Keratinocyte (primary cell): ENCODE measurements around the gene ARHGEF2. TPM values are rescaled to one million over a fixed set of nuclear protein-coding genes. Genes with fewer than 3 reads are reported as not detected.

Experiments
- DNase-seq: peaks from one replicate; pipeline ENCODE4 v3.0.0-alpha.2; 2011; ENCODE audit warnings: low read depth, missing footprints, low spot score
- FAIRE-seq: peaks from 2 replicates; lab custom pipeline; 2011; peaks lifted over from hg19 to GRCh38; lab: Jason Lieb, UNC
- H2AFZ ChIP-seq: 2 replicates; pipeline ENCODE4 v1.6.0; 2012; ENCODE audit warnings: low read length, control low read depth, inconsistent platforms; ENCODE audit not compliant: control insufficient read depth
- H3K27ac ChIP-seq: 2 replicates; pipeline ENCODE4 v1.5.1; 2011; ENCODE audit warnings: low read length; ENCODE audit not compliant: control insufficient read depth, insufficient read depth
- H3K27me3 ChIP-seq: 3 replicates; pipeline ENCODE4 v1.6.0; 2011; ENCODE audit warnings: low read length; ENCODE audit not compliant: control insufficient read depth, insufficient read depth; ENCODE audit errors: extremely low read depth
- H3K36me3 ChIP-seq, 2 experiments: 2 replicates in 1 of 2; 3 replicates in 1 of 2; pipeline ENCODE4 v1.5.1; 2011; ENCODE audit warnings: low read length in 2 of 2, mild to moderate bottlenecking in 1 of 2; ENCODE audit not compliant: control insufficient read depth in 2 of 2, insufficient read depth in 2 of 2; ENCODE audit errors: extremely low read depth in 1 of 2
- H3K4me1 ChIP-seq: 3 replicates; pipeline ENCODE4 v1.5.1; 2011; ENCODE audit warnings: low read length; ENCODE audit not compliant: control insufficient read depth, insufficient read depth; ENCODE audit errors: extremely low read depth
- H3K4me2 ChIP-seq: 3 replicates; pipeline ENCODE4 v1.6.0; 2011; ENCODE audit warnings: low read depth, low read length; ENCODE audit not compliant: control insufficient read depth, insufficient read depth; ENCODE audit errors: extremely low read depth
- H3K4me3 ChIP-seq, 3 experiments: fragments of 200-600 bp in 1 of 3; sonication (generic) in 1 of 3; 2 replicates in 2 of 3; 3 replicates in 1 of 3; pipeline ENCODE4 v1.5.1; 2011 to 2016; ENCODE audit warnings: low read length in 3 of 3, mild to moderate bottlenecking in 3 of 3, control low read depth in 2 of 3, inconsistent platforms in 1 of 3, low read depth in 1 of 3, mixed read lengths in 1 of 3, mixed run types in 1 of 3, moderate library complexity in 1 of 3; ENCODE audit not compliant: control insufficient read depth in 2 of 3, insufficient read depth in 2 of 3; ENCODE audit errors: extremely low read depth in 1 of 3
- H3K79me2 ChIP-seq: 2 replicates; pipeline ENCODE4 v1.6.0; 2012; ENCODE audit warnings: low read length; ENCODE audit not compliant: control insufficient read depth, insufficient read depth
- H3K9ac ChIP-seq: 3 replicates; pipeline ENCODE4 v1.6.0; 2011; ENCODE audit warnings: low read length; ENCODE audit not compliant: control insufficient read depth, insufficient read depth; ENCODE audit errors: extremely low read depth
- H3K9me1 ChIP-seq: 3 replicates; pipeline ENCODE4 v1.6.0; 2011; ENCODE audit warnings: low read length; ENCODE audit not compliant: control insufficient read depth, insufficient read depth; ENCODE audit errors: extremely low read depth
- H3K9me3 ChIP-seq: 2 replicates; pipeline ENCODE4 v1.5.1; 2012; ENCODE audit warnings: low read depth, low read length; ENCODE audit not compliant: control insufficient read depth
- H4K20me1 ChIP-seq: 3 replicates; pipeline ENCODE4 v1.6.0; 2011; ENCODE audit warnings: low read length; ENCODE audit not compliant: control insufficient read depth, insufficient read depth; ENCODE audit errors: extremely low read depth
- EZH2 ChIP-seq: IDR thresholded peaks from one replicate; pipeline ENCODE4 v1.6.1; 2012; ENCODE audit warnings: inconsistent platforms, mild to moderate bottlenecking, low read length, moderate library complexity
- dilution Hi-C: fragments of 300-500 bp; cut with MboI; formaldehyde crosslinking; loops from one replicate; pipeline ENCODE4 v1.7.0; 2020; ENCODE audit warnings: low sequenced_read_pairs; ENCODE audit not compliant: extremely low pct_ligation_motif_present
- polyA plus RNA-seq, 5 experiments: library from polyadenylated mRNA; depleted of rRNA in 3 of 5; stranded (reverse) in 3 of 5; stranded (forward) in 1 of 5; unstranded in 1 of 5; fragments of >200 nt; gene quantifications; 1 replicate in 1 of 5; 2 replicates in 3 of 5; 3 replicates in 1 of 5; pipeline versions ENCODE4 v1.2.1 to v1.2.3, GENCODE V29; 2011 to 2012; ENCODE audit warnings: missing spikeins in 2 of 5, low read depth in 1 of 5, low replicate concordance in 1 of 5
- TF ChIP-seq, protein P1 (sequence below), 3 experiments: IDR thresholded peaks in 1 of 3; conservative IDR thresholded peaks in 1 of 3; optimal IDR thresholded peaks in 1 of 3; 2 replicates in 2 of 3; 3 replicates in 1 of 3; pipeline versions ENCODE3 to v1.5.1; 2011; ENCODE audit warnings: low read length in 3 of 3, mild to moderate bottlenecking in 3 of 3, moderate library complexity in 2 of 3, control low read depth in 1 of 3, inconsistent platforms in 1 of 3; ENCODE audit not compliant: insufficient read depth in 2 of 3; ENCODE audit errors: extremely low read depth in 1 of 3

The ARHGEF2 gene
- polyA plus RNA-seq, 1 donor (not counting 4 experiments of a cell fraction or from before 2014, with no cell fraction given) = 38.7 TPM

GRCh38 chr1:155976062-155976912, 2.1 kb downstream of the ARHGEF2 start:
- DNase-seq = no peak
- H3K4me2 ChIP-seq = peak overlapping the region; percentile 92
- H4K20me1 ChIP-seq = peaks cover 32% of the 10 kb centered on the region
- peaks cover 78% of the 10 kb centered on the region for H3K79me2 ChIP-seq
- peaks cover 8% of the 10 kb centered on the region for H3K9me1 ChIP-seq
- dilution Hi-C loops = no loop called here
- H2AFZ ChIP-seq = no peak overlapping the region
- H3K9me3 ChIP-seq = no peaks in the 10 kb centered on the region
- H3K27me3 ChIP-seq = no peaks in the 10 kb centered on the region
- peaks cover 60% of the 10 kb centered on the region for H3K4me1 ChIP-seq
- H3K36me3 ChIP-seq = peaks cover 4 to 10% of the 10 kb centered on the region in 2 experiments
- peak overlapping the region; percentile 87 for H3K27ac ChIP-seq
- FAIRE-seq = no peak
- TF ChIP-seq, protein P1, sequence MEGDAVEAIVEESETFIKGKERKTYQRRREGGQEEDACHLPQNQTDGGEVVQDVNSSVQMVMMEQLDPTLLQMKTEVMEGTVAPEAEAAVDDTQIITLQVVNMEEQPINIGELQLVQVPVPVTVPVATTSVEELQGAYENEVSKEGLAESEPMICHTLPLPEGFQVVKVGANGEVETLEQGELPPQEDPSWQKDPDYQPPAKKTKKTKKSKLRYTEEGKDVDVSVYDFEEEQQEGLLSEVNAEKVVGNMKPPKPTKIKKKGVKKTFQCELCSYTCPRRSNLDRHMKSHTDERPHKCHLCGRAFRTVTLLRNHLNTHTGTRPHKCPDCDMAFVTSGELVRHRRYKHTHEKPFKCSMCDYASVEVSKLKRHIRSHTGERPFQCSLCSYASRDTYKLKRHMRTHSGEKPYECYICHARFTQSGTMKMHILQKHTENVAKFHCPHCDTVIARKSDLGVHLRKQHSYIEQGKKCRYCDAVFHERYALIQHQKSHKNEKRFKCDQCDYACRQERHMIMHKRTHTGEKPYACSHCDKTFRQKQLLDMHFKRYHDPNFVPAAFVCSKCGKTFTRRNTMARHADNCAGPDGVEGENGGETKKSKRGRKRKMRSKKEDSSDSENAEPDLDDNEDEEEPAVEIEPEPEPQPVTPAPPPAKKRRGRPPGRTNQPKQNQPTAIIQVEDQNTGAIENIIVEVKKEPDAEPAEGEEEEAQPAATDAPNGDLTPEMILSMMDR (optimal IDR thresholded peaks at IDR 0.05 in 1 of 3, IDR thresholded peaks at IDR 0.05 in 1 of 3, conservative IDR thresholded peaks at IDR 0.05 in 1 of 3; ENCODE audit: extremely low read depth in 1 of 3, insufficient read depth in 2 of 3, low read length in 3 of 3) = no peak
- TF ChIP-seq EZH2 = no peak
- H3K4me3 ChIP-seq = peak overlapping the region; percentile 75 to 90 (median 88)
- H3K9ac ChIP-seq = peak overlapping the region; percentile 92

DNA sequence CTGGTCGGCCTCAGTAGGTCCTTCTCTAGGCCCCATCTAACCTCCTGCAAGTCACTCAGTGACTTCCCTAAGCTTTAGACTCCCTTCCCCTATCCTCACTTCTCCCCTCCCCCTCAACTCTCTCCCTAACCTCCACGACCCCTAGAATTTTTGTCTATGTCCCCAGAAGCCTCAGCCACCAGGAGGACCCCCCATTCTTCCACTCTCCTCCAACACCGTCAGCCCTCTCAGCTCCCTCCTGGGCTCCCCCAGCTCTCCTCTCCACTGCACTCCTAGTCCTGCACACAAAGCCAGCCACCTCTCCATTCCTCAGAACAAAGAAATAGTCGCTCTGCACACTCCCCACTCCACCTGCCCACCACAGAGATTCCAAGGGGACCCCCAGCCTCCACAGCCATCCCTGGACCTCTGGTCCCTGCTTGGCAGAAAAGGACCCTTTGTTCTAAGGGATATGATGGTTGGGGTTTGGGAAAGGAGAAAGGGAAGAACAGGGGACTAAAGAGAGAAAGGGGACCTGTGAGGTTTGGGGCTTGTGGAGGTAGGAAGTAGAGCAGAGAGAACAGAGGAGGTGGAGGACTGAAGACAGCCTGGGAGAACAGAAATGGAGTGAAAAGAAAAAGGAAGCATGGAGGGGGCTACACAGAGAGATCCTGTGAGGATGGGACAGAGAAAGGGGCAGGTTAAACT, 2.8 kb downstream of the ARHGEF2 start:
- Histone ChIP-seq H3K9ac (peak overlapping the region; percentile 92), H3K4me3 (peak overlapping the region in 2 of 3 experiments; percentile 75 to 90), H3K9me1 (peaks cover 8% of the 10 kb centered on the region), H3K27ac (no peak overlapping the region), H3K4me2 (peak overlapping the region; percentile 92), H4K20me1 (peaks cover 34% of the 10 kb centered on the region), H3K27me3 (no peaks in the 10 kb centered on the region), H2AFZ (no peak overlapping the region), H3K36me3 (peaks cover 4 to 12% of the 10 kb centered on the region in 2 experiments), H3K79me2 (peaks cover 84% of the 10 kb centered on the region), H3K9me3 (no peaks in the 10 kb centered on the region), H3K4me1 (peaks cover 52% of the 10 kb centered on the region)
- TF ChIP-seq, protein P1 (optimal IDR thresholded peaks at IDR 0.05 in 1 of 3, IDR thresholded peaks at IDR 0.05 in 1 of 3, conservative IDR thresholded peaks at IDR 0.05 in 1 of 3; ENCODE audit: extremely low read depth in 1 of 3, insufficient read depth in 2 of 3, low read length in 3 of 3) = no peak
- TF ChIP-seq EZH2 = no peak
- DNase-seq (no peak), FAIRE-seq (no peak)
- dilution Hi-C loops = no loop called here
